HepG2 (cell line): Measurements from ENCODE around the gene NOX3. TPM values are rescaled to one million over a fixed set of nuclear protein-coding genes. Genes with fewer than 3 reads are reported as not detected.

ENCODE experiments used
- ARHGAP35 ChIP-seq: sonication (generic); formaldehyde crosslinking; IDR thresholded peaks from 2 replicates; pipeline ENCODE4 v1.9.0; 2022; ENCODE audit warnings: mild to moderate bottlenecking, inconsistent platforms, moderate library complexity, missing genetic modification reagents, borderline replicate concordance
- CEBPB ChIP-seq: IDR thresholded peaks from 2 replicates; pipeline ENCODE4 v1.6.1; 2011; ENCODE audit warnings: low read depth, low read length, improper control_type of control experiment, borderline replicate concordance
- CEBPG ChIP-seq: IDR thresholded peaks from 2 replicates; pipeline ENCODE4 v1.6.1; 2016
- KLF6 ChIP-seq: IDR thresholded peaks from 2 replicates; pipeline ENCODE4 v1.8.0; 2016; ENCODE audit warnings: missing biosample characterization, missing genetic modification reagents
- MEIS1 ChIP-seq: sonication (generic); formaldehyde crosslinking; IDR thresholded peaks from 2 replicates; pipeline ENCODE4 v1.9.0; 2021; ENCODE audit warnings: mild to moderate bottlenecking, missing genetic modification reagents, moderate library complexity, borderline replicate concordance
- MYNN ChIP-seq: sonication (generic); formaldehyde crosslinking; IDR thresholded peaks from 2 replicates; pipeline ENCODE4 v1.4.0; 2020; ENCODE audit warnings: mild to moderate bottlenecking, low read depth, missing genetic modification reagents
- NCOA2 ChIP-seq: sonication (generic); formaldehyde crosslinking; IDR thresholded peaks from 2 replicates; pipeline ENCODE4 v1.8.0; 2022; ENCODE audit warnings: inconsistent platforms
- RCOR2 ChIP-seq: IDR thresholded peaks from 2 replicates; pipeline ENCODE4 v1.6.1; 2016; ENCODE audit warnings: missing biosample characterization, missing genetic modification reagents
- SKIL ChIP-seq: sonication (generic); formaldehyde crosslinking; IDR thresholded peaks from 2 replicates; pipeline ENCODE4 v1.8.0; 2022; ENCODE audit warnings: missing genetic modification reagents, mild to moderate bottlenecking, moderate library complexity, borderline replicate concordance
- THAP8 ChIP-seq: sonication (generic); formaldehyde crosslinking; IDR thresholded peaks from 2 replicates; pipeline ENCODE4 v1.5.1; 2020; ENCODE audit warnings: missing genetic modification reagents, mild to moderate bottlenecking, borderline replicate concordance
- TIGD3 ChIP-seq: sonication (generic); formaldehyde crosslinking; IDR thresholded peaks from 2 replicates; pipeline ENCODE4 v1.5.1; 2020; ENCODE audit warnings: mild to moderate bottlenecking, missing genetic modification reagents, borderline replicate concordance
- TSC22D2 ChIP-seq: sonication (generic); formaldehyde crosslinking; IDR thresholded peaks from 2 replicates; pipeline ENCODE4 v1.5.1; 2020; ENCODE audit warnings: missing genetic modification reagents, mild to moderate bottlenecking, borderline replicate concordance
- YY1 ChIP-seq: IDR thresholded peaks from 2 replicates; pipeline ENCODE4 v1.6.1; 2011; ENCODE audit warnings: low read length, low read depth, moderate library complexity, mild to moderate bottlenecking; ENCODE audit not compliant: insufficient read depth, insufficient replicate concordance
- ZFP36L2 ChIP-seq: sonication (generic); formaldehyde crosslinking; IDR thresholded peaks from 2 replicates; pipeline ENCODE4 v1.4.0; 2020; ENCODE audit warnings: missing genetic modification reagents
- ZNF256 ChIP-seq: sonication (generic); formaldehyde crosslinking; conservative IDR thresholded peaks from 2 replicates; pipeline ENCODE4 v1.4.0; 2020; ENCODE audit warnings: missing genetic modification reagents
- ZNF329 ChIP-seq: sonication (generic); formaldehyde crosslinking; IDR thresholded peaks from 2 replicates; pipeline ENCODE4 v1.9.0; 2021; ENCODE audit warnings: low read depth, mild to moderate bottlenecking, missing genetic modification reagents
- ZNF431 ChIP-seq: sonication (generic); formaldehyde crosslinking; IDR thresholded peaks from 2 replicates; pipeline ENCODE4 v1.9.0; 2022; ENCODE audit warnings: missing genetic modification reagents, low read depth, mild to moderate bottlenecking, borderline replicate concordance
- ZNF614 ChIP-seq: IDR thresholded peaks from 2 replicates; pipeline ENCODE4 v1.6.1; 2018; ENCODE audit warnings: missing biosample characterization, missing genetic modification reagents, inconsistent platforms, borderline replicate concordance
- ZNF678 ChIP-seq: sonication (generic); formaldehyde crosslinking; IDR thresholded peaks from 2 replicates; pipeline ENCODE4 v1.4.0; 2020; ENCODE audit warnings: mild to moderate bottlenecking, missing genetic modification reagents
- ZNF775 ChIP-seq: sonication (generic); formaldehyde crosslinking; IDR thresholded peaks from 2 replicates; pipeline ENCODE4 v1.4.0; 2020; ENCODE audit warnings: missing genetic modification reagents, mild to moderate bottlenecking, moderate library complexity, borderline replicate concordance
- ZNF879 ChIP-seq: sonication (generic); formaldehyde crosslinking; IDR thresholded peaks from 2 replicates; pipeline ENCODE4 v1.8.1; 2023; ENCODE audit warnings: missing genetic modification reagents
- polyA plus RNA-seq, 8 experiments: library from polyadenylated mRNA; depleted of rRNA in 3 of 8; stranded (reverse) in 7 of 8; unstranded in 1 of 8; fragments of >200 nt; fragmentation: Illumina TruSeq in 4 of 8; extraction: Trizol in 4 of 8; gene quantifications; 2 replicates each; pipeline versions ENCODE4 v1.2.1 to v1.2.3, GENCODE V29; 2011 to 2016; ENCODE audit warnings: low read depth in 4 of 8, missing spikeins in 1 of 8, mixed read lengths in 1 of 8; ENCODE audit not compliant: insufficient read depth in 1 of 8
- total RNA-seq, 5 experiments: library from RNA; depleted of rRNA; stranded (reverse); fragments of >200 nt; fragmentation: Illumina TruSeq; extraction: Trizol; gene quantifications; 2 replicates each; pipeline ENCODE4 v1.2.3, GENCODE V29; 2016; ENCODE audit warnings: low read depth in 1 of 5
- TF ChIP-seq, protein P1 (sequence below): sonication (generic); formaldehyde crosslinking; conservative IDR thresholded peaks from 2 replicates; pipeline ENCODE4 v1.8.0; 2022; ENCODE audit warnings: missing genetic modification reagents
- TF ChIP-seq, protein P2 (sequence below): sonication (generic); formaldehyde crosslinking; IDR thresholded peaks from 2 replicates; pipeline ENCODE4 v1.4.0; 2020; ENCODE audit warnings: missing genetic modification reagents

Gene NOX3
- total and polyA plus RNA-seq, 2 of the 13 experiments (the other 11 are each of a cell fraction or from before 2014, with no cell fraction given): 0.09 to 0.18 TPM

GRCh38 chr6:155444120-155444917, 11.3 kb downstream of the NOX3 start (continued):
- no peak; the same call in 1 of the 2 replicates for TF ChIP-seq KLF6 (CRISPR knock-in tag)
- TF ChIP-seq ARHGAP35 (CRISPR knock-in tag): no peak
- no peak for TF ChIP-seq ZNF879 (CRISPR knock-in tag)
- TF ChIP-seq CEBPB: peak; percentile 96
- peak; percentile 78 for TF ChIP-seq ZNF614
- TF ChIP-seq RCOR2 (CRISPR knock-in tag): peak; percentile 97
- no peak for TF ChIP-seq ZNF329 (CRISPR knock-in tag)
- TF ChIP-seq THAP8 (CRISPR knock-in tag): no peak
- no peak for TF ChIP-seq ZNF678 (CRISPR knock-in tag)
- TF ChIP-seq ZFP36L2 (CRISPR knock-in tag): no peak
- TF ChIP-seq, protein P1, sequence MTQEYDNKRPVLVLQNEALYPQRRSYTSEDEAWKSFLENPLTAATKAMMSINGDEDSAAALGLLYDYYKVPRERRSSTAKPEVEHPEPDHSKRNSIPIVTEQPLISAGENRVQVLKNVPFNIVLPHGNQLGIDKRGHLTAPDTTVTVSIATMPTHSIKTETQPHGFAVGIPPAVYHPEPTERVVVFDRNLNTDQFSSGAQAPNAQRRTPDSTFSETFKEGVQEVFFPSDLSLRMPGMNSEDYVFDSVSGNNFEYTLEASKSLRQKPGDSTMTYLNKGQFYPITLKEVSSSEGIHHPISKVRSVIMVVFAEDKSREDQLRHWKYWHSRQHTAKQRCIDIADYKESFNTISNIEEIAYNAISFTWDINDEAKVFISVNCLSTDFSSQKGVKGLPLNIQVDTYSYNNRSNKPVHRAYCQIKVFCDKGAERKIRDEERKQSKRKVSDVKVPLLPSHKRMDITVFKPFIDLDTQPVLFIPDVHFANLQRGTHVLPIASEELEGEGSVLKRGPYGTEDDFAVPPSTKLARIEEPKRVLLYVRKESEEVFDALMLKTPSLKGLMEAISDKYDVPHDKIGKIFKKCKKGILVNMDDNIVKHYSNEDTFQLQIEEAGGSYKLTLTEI (CRISPR knock-in tag): no peak
- TF ChIP-seq ZNF775: peak; percentile 60; the same call in 1 of the 2 replicates
- TF ChIP-seq TIGD3 (CRISPR knock-in tag): no peak
- no peak for TF ChIP-seq ZNF431 (CRISPR knock-in tag)
- TF ChIP-seq CEBPG (CRISPR knock-in tag): peak; percentile 99
- TF ChIP-seq SKIL (CRISPR knock-in tag): no peak
- TF ChIP-seq, protein P2, sequence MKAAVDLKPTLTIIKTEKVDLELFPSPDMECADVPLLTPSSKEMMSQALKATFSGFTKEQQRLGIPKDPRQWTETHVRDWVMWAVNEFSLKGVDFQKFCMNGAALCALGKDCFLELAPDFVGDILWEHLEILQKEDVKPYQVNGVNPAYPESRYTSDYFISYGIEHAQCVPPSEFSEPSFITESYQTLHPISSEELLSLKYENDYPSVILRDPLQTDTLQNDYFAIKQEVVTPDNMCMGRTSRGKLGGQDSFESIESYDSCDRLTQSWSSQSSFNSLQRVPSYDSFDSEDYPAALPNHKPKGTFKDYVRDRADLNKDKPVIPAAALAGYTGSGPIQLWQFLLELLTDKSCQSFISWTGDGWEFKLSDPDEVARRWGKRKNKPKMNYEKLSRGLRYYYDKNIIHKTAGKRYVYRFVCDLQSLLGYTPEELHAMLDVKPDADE (CRISPR knock-in tag): no peak
- TF ChIP-seq MYNN (CRISPR knock-in tag): no peak
- no peak; the same call in 1 of the 2 replicates for TF ChIP-seq TSC22D2 (CRISPR knock-in tag)
- TF ChIP-seq ZNF256 (CRISPR knock-in tag): no peak
- peak; percentile 80 for TF ChIP-seq YY1
- peak; percentile 59; the same call in 1 of the 2 replicates for TF ChIP-seq MEIS1 (CRISPR knock-in tag)
- TF ChIP-seq NCOA2 (CRISPR knock-in tag): peak; percentile 100
